Measurements from ENCODE around the gene RRAGD.

GRCh38 chr6:89328976-89329375, 83.1 kb downstream of the RRAGD start:
- TF ChIP-seq, protein P1, sequence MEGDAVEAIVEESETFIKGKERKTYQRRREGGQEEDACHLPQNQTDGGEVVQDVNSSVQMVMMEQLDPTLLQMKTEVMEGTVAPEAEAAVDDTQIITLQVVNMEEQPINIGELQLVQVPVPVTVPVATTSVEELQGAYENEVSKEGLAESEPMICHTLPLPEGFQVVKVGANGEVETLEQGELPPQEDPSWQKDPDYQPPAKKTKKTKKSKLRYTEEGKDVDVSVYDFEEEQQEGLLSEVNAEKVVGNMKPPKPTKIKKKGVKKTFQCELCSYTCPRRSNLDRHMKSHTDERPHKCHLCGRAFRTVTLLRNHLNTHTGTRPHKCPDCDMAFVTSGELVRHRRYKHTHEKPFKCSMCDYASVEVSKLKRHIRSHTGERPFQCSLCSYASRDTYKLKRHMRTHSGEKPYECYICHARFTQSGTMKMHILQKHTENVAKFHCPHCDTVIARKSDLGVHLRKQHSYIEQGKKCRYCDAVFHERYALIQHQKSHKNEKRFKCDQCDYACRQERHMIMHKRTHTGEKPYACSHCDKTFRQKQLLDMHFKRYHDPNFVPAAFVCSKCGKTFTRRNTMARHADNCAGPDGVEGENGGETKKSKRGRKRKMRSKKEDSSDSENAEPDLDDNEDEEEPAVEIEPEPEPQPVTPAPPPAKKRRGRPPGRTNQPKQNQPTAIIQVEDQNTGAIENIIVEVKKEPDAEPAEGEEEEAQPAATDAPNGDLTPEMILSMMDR (IDR thresholded peaks at IDR 0.05; ENCODE audit: poor library complexity): no peak
- TF ChIP-seq EZH2 (IDR thresholded peaks at IDR 0.05; ENCODE audit: borderline replicate concordance) (no peak), EZH2phosphoT487 (IDR thresholded peaks at IDR 0.05; ENCODE audit: low read depth, severe bottlenecking, unreplicated experiment) (no peak)

All from hepatocyte (in vitro differentiated cells).